NB4 (cell line): ENCODE data around the gene UCHL3.
"Not testable (repeated sequence)": the region's sequence is repeated elsewhere in the genome, so short reads cannot be mapped to it uniquely, and the experiment has no call there.

Experiments
- DNase-seq: peaks from one replicate; pipeline ENCODE4 v3.0.0; 2010; ENCODE audit warnings: low read depth
- H3K4me3 ChIP-seq: one replicate; pipeline ENCODE4 v1.5.1; 2011; ENCODE audit warnings: mild to moderate bottlenecking, low read depth, low read length, moderate library complexity
- MAX ChIP-seq: IDR thresholded peaks from 2 replicates; pipeline ENCODE4 v1.6.1; 2011; ENCODE audit warnings: low read depth, low read length
- MYC ChIP-seq: IDR thresholded peaks from 2 replicates; pipeline ENCODE4 v1.6.1; 2011; ENCODE audit warnings: low read depth, low read length
- POLR2A ChIP-seq: IDR thresholded peaks from 2 replicates; pipeline ENCODE4 v1.6.1; 2011; ENCODE audit warnings: mild to moderate bottlenecking; ENCODE audit not compliant: insufficient read length; ENCODE audit errors: extremely low read depth
- TF ChIP-seq, protein P1 (sequence below): IDR thresholded peaks from one replicate; pipeline ENCODE4 v1.5.1; 2012; ENCODE audit warnings: low read depth, low read length

Gene UCHL3

DNA sequence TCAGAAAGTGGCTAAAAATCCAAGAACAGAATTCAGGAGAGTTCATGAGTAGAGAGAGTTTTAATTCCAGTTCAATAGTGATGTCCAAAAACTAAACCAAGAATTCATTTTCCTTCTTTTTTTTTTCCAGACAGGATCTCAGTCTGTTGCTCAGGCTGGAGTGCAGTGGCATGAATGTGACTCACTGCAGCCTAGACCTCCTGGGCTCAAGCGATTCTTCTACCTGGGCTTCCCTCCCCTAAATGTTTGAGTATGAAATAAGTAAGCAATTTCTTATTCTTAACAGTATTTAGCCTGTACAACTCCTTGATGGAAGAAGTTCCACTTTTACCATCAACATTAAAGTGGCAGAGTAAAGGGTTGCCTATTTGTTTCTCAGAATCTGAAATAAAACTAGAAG lies 15.7 kb upstream of the UCHL3 start:
- H3K4me3 ChIP-seq, result no peak overlapping the region

GRCh38 chr13:75537401-75538365 lies 11.9 kb upstream of the UCHL3 start, which contains the start of gene COMMD6:
TSS of gene COMMD6 (minus strand) at chr13:75537841. CDS start at chr13:75537805, 36 bp downstream.
- peak; percentile 89 for DNase-seq
- H3K4me3 ChIP-seq, result peak within 1 kb of the TSS; percentile 91
- TF ChIP-seq MAX, result peak; percentile 83
- TF ChIP-seq POLR2A, result peak; percentile 92
- TF ChIP-seq MYC, result peak; percentile 60
- TF ChIP-seq, protein P1, sequence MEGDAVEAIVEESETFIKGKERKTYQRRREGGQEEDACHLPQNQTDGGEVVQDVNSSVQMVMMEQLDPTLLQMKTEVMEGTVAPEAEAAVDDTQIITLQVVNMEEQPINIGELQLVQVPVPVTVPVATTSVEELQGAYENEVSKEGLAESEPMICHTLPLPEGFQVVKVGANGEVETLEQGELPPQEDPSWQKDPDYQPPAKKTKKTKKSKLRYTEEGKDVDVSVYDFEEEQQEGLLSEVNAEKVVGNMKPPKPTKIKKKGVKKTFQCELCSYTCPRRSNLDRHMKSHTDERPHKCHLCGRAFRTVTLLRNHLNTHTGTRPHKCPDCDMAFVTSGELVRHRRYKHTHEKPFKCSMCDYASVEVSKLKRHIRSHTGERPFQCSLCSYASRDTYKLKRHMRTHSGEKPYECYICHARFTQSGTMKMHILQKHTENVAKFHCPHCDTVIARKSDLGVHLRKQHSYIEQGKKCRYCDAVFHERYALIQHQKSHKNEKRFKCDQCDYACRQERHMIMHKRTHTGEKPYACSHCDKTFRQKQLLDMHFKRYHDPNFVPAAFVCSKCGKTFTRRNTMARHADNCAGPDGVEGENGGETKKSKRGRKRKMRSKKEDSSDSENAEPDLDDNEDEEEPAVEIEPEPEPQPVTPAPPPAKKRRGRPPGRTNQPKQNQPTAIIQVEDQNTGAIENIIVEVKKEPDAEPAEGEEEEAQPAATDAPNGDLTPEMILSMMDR, result peak; percentile 2

More for the DNA sequence above, 15.7 kb upstream of the UCHL3 start:
- TF ChIP-seq MYC, result no peak
- TF ChIP-seq, protein P1, result no peak
- no peak for TF ChIP-seq MAX
- no peak for TF ChIP-seq POLR2A
- no peak for DNase-seq

- TF ChIP-seq MAX, result peak; percentile 19; the same call in 1 of the 2 replicates
- TF ChIP-seq, protein P1, result no peak
- peak; percentile 93 for DNase-seq
These were observed 8.3 kb upstream of the UCHL3 start for GRCh38 chr13:75541287-75541686.

GRCh38 chr13:75541961-75542360 lies 7.6 kb upstream of the UCHL3 start:
- no peak for DNase-seq
- H3K4me3 ChIP-seq, result no peak overlapping the region
- TF ChIP-seq MYC (no peak), POLR2A (no peak), MAX (no peak)
- TF ChIP-seq, protein P1, result no peak

More at GRCh38 chr13:75541287-75541686, 8.3 kb upstream of the UCHL3 start:
- no peak overlapping the region for H3K4me3 ChIP-seq

GRCh38 chr13:75544681-75545330 lies 4.8 kb upstream of the UCHL3 start:
- no peak overlapping the region for H3K4me3 ChIP-seq
- DNase-seq, result peak; percentile 18
- TF ChIP-seq, protein P1, result no peak
- TF ChIP-seq MYC (no peak), MAX (no peak), POLR2A (no peak)

DNA sequence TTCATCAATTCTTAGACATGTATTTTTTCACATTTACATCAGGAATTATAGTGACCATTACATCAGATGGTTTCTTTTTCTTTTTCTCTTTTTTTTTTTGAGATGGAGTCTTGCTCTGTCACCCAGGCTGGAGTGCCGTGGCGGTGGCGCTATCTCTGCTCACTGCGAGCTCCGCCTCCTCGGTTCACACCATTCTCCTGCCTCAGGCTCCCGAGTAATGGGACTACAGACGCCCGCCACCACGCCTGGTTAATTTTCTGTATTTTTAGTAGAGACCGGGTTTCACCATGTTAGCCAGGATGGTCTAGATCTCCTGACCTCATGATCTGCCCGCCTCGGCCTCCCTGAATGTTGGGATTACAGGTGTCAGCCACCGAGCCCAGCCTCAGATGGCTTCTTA lies 4.2 kb upstream of the UCHL3 start:
- DNase-seq, H3K4me3 ChIP-seq: not testable (repeated sequence)
